ENCODE measurements around the gene CNOT11.
A peak's percentile ranks its signal among the peaks of the same experiment; 100 is the strongest.
"Not testable (repeated sequence)": the region's sequence is repeated elsewhere in the genome, so short reads cannot be mapped to it uniquely, and the experiment has no call there.

The CNOT11 gene

GRCh38 chr2:101244899-101245298 is 7.8 kb upstream of the CNOT11 start:
- DNase-seq (ENCODE audit: low read depth in 4 of 4, low spot score in 1 of 4), result not testable (repeated sequence)

GRCh38 chr2:101245468-101245867 is 7.2 kb upstream of the CNOT11 start:
- DNase-seq (ENCODE audit: low read depth in 4 of 4, low spot score in 1 of 4), result not testable (repeated sequence)

GRCh38 chr2:101248756-101249155 is 3.9 kb upstream of the CNOT11 start:
- DNase-seq (ENCODE audit: low read depth in 4 of 4, low spot score in 1 of 4), result not testable (repeated sequence)

- no peak for DNase-seq (ENCODE audit: low read depth in 4 of 4, low spot score in 1 of 4)
Observed at GRCh38 chr2:101249826-101250225, 2.9 kb upstream of the CNOT11 start.

GRCh38 chr2:101251246-101251781 is 1.4 kb upstream of the CNOT11 start:
- DNase-seq (ENCODE audit: low read depth in 4 of 4, low spot score in 1 of 4), result not testable (repeated sequence)

- DNase-seq (ENCODE audit: low read depth in 4 of 4, low spot score in 1 of 4), result peak in 1 of 4 experiments; percentile 15
Observed at GRCh38 chr2:101251844-101252407, 760 bp upstream of the CNOT11 start.

- DNase-seq (ENCODE audit: low read depth in 4 of 4, low spot score in 1 of 4), result peak; percentile 27 to 46 (median 45)
Observed at GRCh38 chr2:101253013-101253702, 472 bp downstream of the CNOT11 start.

GRCh38 chr2:101253703-101254450 is 1.2 kb downstream of the CNOT11 start:
- DNase-seq (ENCODE audit: low read depth in 4 of 4, low spot score in 1 of 4), result no peak

- DNase-seq (ENCODE audit: low read depth in 4 of 4, low spot score in 1 of 4), result no peak
Observed at GRCh38 chr2:101255501-101255900, 2.8 kb downstream of the CNOT11 start.

- DNase-seq (ENCODE audit: low read depth in 4 of 4, low spot score in 1 of 4), result no peak
Observed at GRCh38 chr2:101256316-101256715, 3.6 kb downstream of the CNOT11 start.

GRCh38 chr2:101258804-101259203 is 6.1 kb downstream of the CNOT11 start:
- no peak for DNase-seq (ENCODE audit: low read depth in 4 of 4, low spot score in 1 of 4)

GRCh38 chr2:101262142-101262541 is 9.5 kb downstream of the CNOT11 start:
- DNase-seq (ENCODE audit: low read depth in 4 of 4, low spot score in 1 of 4), result no peak

- DNase-seq (ENCODE audit: low read depth in 4 of 4, low spot score in 1 of 4), result no peak
Observed at GRCh38 chr2:101263377-101263800, 10.7 kb downstream of the CNOT11 start.

- DNase-seq (ENCODE audit: low read depth in 4 of 4, low spot score in 1 of 4), result no peak
Observed at GRCh38 chr2:101264360-101264939, 11.8 kb downstream of the CNOT11 start.

- no peak for DNase-seq (ENCODE audit: low read depth in 4 of 4, low spot score in 1 of 4)
Observed at GRCh38 chr2:101265893-101266499, 13.3 kb downstream of the CNOT11 start.

- DNase-seq (ENCODE audit: low read depth in 4 of 4, low spot score in 1 of 4), result no peak
Observed at GRCh38 chr2:101267671-101268656, 15.3 kb downstream of the CNOT11 start.

GRCh38 chr2:101270700-101271259 is 18.1 kb downstream of the CNOT11 start:
- DNase-seq (ENCODE audit: low read depth in 4 of 4, low spot score in 1 of 4), result no peak

- no peak for DNase-seq (ENCODE audit: low read depth in 4 of 4, low spot score in 1 of 4)
Observed at GRCh38 chr2:101272045-101272784, 19.5 kb downstream of the CNOT11 start.

GRCh38 chr2:101273056-101273455 is 20.4 kb downstream of the CNOT11 start:
- no peak for DNase-seq (ENCODE audit: low read depth in 4 of 4, low spot score in 1 of 4)
